Measurements from ENCODE around the gene KLHDC7A.
"Not testable (repeated sequence)": the region's sequence is repeated elsewhere in the genome, so short reads cannot be mapped to it uniquely, and the experiment has no call there.

The KLHDC7A gene

DNA sequence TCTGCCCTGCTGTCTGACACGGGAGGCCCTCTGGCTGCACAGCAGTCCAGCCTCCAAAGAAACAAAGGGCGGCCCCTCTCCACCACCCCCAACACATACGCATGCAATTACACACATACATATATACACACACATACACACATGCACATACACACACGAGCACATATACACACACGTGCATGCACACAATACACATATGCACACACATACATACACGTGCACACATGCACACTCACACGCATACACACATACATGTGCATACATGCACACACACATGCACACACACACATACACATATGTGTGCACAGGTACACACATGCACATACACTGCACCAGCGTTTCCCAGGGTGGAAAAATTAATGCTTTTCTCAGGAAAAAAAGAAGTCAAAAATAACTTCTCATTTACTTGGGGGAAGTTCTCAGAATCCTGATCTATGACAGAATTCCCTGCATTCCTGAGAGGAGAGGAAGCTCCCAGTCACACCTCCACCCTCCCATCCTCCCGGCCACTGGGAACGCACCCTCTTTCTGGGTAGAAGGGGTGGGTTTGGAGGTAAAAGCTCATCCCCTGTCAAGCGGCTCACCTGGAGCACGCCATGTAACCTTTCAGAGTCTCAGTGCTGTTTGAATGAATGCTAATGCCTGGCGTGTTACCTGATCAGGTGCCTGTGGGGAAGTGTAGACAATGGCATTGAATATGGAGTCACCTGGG is 33.1 kb upstream of the KLHDC7A start:
- H3K4me3 ChIP-seq (ENCODE audit: low read depth, low read length) = no peak overlapping the region
- TF ChIP-seq, protein P1, sequence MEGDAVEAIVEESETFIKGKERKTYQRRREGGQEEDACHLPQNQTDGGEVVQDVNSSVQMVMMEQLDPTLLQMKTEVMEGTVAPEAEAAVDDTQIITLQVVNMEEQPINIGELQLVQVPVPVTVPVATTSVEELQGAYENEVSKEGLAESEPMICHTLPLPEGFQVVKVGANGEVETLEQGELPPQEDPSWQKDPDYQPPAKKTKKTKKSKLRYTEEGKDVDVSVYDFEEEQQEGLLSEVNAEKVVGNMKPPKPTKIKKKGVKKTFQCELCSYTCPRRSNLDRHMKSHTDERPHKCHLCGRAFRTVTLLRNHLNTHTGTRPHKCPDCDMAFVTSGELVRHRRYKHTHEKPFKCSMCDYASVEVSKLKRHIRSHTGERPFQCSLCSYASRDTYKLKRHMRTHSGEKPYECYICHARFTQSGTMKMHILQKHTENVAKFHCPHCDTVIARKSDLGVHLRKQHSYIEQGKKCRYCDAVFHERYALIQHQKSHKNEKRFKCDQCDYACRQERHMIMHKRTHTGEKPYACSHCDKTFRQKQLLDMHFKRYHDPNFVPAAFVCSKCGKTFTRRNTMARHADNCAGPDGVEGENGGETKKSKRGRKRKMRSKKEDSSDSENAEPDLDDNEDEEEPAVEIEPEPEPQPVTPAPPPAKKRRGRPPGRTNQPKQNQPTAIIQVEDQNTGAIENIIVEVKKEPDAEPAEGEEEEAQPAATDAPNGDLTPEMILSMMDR (IDR thresholded peaks at IDR 0.05; ENCODE audit: borderline replicate concordance, insufficient read depth, low read depth, low read length) = no peak

DNA sequence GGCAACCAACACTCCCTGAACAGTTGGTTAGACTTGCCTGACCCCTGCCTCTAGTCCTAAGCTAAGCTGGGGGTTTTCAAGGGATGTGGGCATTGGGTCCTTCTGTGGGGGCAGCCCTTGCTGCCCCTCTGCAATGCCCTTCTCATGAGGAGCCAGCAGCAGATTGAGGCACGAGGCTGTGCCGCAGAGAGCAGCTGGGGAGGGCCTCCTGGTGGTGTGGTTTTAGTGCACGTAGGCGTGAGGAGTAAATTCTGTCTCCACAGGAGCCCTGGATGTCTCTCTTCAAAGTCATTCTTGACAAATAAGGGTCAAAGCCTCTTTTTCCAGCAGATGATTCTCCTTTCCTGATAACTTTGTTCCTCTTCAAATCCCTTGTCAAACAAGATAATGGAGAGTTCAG is 31.8 kb upstream of the KLHDC7A start:
- TF ChIP-seq, protein P1 (IDR thresholded peaks at IDR 0.05; ENCODE audit: borderline replicate concordance, insufficient read depth, low read depth, low read length) = no peak
- no peak overlapping the region for H3K4me3 ChIP-seq (ENCODE audit: low read depth, low read length)

DNA sequence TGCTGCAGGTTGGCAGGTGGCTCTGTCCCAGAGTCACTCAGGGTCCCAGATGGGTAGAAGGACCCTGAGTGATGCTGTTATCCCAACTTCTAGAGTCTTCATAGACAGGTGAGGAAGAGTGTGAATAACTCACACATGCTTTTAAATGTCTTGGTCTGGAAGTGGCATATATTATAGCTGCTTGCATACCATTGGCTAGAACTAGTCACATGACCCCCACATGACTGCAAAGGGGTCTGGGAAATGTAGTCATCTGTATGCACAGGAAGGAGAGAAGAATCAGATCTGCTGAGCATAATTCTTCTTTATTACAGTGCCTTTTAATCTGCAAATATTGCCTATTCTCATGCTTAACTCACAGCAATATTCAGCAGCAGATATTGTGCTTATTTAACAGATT is 28.2 kb upstream of the KLHDC7A start:
- TF ChIP-seq, protein P1 (IDR thresholded peaks at IDR 0.05; ENCODE audit: borderline replicate concordance, insufficient read depth, low read depth, low read length) = no peak
- no peak overlapping the region for H3K4me3 ChIP-seq (ENCODE audit: low read depth, low read length)

DNA sequence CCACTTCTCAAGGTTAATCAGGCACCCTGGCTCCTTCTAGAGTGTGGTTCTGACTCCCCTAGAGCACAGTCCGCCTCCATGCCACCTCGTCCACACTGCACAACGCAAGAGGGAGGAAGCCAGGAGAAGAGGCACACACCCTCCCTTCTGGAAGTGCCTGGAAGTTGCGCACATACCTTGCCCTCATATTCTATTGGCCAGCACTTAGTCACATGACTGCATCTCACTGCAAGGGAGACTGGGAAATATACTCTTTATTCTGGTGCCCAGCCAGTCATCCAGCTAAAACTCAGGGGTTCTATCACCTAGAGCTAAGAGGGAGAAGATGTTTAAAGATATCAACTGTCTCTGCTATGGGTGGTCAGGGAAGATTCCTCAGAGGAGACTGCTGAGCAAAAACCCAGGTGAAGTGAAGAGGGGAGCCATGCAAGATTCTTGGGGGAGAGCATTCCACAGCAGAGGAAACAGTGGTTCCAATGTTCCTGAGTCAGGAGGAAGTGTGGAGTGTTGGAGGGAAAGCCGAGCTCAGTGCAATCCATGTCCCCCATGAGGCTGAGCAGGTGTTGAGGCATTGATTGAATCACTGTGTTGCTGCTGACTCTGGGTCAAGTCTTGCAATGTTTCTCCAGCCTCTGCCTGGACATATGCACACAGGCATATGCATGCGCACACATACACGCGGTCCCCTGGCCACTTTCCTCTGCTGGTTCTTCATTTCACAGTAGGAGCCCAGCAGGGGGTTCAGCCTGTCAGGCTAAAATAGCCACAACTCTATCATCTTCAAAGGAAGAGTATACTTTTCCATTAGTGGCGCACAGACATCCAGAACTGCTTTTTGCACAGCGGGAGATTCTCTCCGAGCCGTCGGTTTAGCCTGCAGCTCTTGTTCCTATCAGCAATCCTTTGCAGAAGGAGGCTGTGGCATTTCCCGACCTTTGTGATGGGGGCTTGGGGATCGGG is 22.3 kb upstream of the KLHDC7A start:
- TF ChIP-seq, protein P1 (IDR thresholded peaks at IDR 0.05; ENCODE audit: borderline replicate concordance, insufficient read depth, low read depth, low read length) = no peak
- H3K4me3 ChIP-seq (ENCODE audit: low read depth, low read length) = no peak overlapping the region

DNA sequence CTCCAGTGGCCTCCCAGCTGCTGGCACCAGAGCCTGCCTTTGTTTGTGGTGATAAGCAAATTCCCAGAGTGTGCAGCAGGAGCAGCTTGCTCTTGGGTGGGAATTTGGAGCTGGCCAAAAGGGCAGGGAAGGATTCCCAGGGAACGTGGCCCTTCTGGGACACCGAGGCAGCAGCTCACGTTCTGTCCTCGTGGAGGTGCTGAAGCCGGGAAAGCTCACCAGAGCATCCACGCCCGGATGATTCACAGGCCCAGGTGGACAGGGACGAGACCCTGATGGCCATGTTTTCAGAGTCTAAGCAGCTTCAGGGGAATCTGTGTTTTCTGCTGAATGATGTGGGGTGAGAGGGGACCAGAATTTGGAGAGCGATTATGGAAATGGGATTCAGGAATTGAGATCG is 19.1 kb upstream of the KLHDC7A start:
- H3K4me3 ChIP-seq (ENCODE audit: low read depth, low read length) = no peak overlapping the region
- TF ChIP-seq, protein P1 (IDR thresholded peaks at IDR 0.05; ENCODE audit: borderline replicate concordance, insufficient read depth, low read depth, low read length) = no peak

DNA sequence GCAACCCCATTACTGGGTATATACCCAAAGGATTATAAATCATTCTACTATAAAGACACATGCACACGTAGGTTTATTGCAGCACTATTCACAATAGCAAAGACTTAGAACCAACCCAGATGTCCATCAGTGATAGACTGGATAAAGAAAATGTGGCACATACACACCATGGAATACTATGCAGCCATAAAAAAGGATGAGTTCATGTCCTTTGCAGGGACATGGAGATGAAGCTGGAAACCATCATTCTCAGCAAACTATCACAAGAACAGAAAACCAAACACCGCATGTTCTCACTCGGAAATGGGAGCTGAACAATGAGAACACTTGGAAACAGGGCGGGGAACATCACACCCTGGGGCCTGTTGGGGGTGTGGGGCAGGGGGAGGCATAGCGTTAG is 18.2 kb upstream of the KLHDC7A start:
- not testable (repeated sequence) for H3K4me3 ChIP-seq (ENCODE audit: low read depth, low read length)

DNA sequence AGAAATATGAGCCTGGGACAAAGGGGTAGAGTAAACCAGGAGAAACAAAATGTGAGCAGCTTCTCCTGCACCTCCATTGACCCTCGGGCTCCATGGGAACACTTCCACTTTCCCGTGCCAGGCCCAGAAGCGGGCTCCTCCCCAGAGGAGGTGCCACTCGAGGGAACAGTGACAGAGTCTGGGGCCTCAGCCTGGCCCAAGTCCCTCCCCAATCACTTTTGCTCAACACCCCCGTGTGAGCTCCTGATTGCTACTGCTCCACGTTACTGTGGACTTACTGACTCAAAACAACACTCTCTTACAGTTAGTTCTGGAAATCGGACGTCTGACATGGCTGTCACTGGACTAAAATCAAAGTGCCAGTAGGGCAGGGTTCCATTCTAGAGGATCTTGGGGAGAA is 17.7 kb upstream of the KLHDC7A start:
- H3K4me3 ChIP-seq (ENCODE audit: low read depth, low read length) = no peak overlapping the region
- TF ChIP-seq, protein P1 (IDR thresholded peaks at IDR 0.05; ENCODE audit: borderline replicate concordance, insufficient read depth, low read depth, low read length) = no peak

Measured in GM12875 (cell line).